GM10847 (cell line): Measurements from ENCODE around the gene FGF19.

Experiments
- POLR2A ChIP-seq: IDR thresholded peaks from 2 replicates; pipeline ENCODE4 v1.6.1; 2011; ENCODE audit not compliant: insufficient read length; ENCODE audit errors: extremely low read depth

Gene FGF19

GRCh38 chr11:69727266-69727665, 23.4 kb upstream of the FGF19 start:
- TF ChIP-seq POLR2A: no peak

DNA sequence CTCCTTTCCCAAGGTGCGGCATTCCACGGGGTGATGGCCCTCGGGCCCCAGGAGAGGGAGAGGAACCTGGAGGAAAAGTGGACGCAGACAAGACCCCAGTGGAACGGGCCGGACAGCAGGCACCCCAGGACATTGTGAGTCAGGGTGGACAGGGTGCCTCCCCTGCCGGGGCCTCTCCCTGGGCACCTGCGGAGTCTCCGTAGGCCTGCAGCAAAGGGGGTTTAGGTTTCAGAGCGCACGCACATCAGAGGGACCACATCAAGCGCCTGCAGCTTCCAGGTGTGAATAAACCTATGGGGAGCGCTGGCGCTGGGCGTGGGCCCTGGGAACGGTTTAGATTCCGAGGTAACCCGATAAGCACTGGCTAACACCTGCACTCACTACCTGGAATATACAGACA, 22.7 kb upstream of the FGF19 start:
- no peak for TF ChIP-seq POLR2A

DNA sequence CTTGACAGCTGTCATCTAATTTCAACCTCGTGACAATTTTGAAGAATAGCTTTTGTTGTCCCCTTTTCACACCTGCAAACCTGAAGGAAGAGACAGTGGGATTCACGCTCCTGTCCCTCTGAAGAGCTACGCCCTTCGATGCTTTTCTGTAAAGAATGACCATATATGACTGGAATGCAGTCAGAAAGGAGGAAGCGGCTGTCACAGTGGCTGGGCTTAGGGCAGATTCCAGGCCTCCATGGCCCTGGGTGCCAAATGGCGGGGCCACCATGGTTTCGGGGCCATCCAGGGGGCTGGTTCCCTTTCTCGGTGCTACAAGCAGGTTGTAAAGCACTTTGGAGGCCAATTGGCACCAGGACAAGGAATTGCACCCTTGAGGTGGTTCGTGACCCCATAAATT, 22.2 kb upstream of the FGF19 start:
- no peak for TF ChIP-seq POLR2A

GRCh38 chr11:69721745-69722144, 17.9 kb upstream of the FGF19 start:
- TF ChIP-seq POLR2A: no peak

GRCh38 chr11:69721106-69721505, 17.3 kb upstream of the FGF19 start:
- no peak for TF ChIP-seq POLR2A

DNA sequence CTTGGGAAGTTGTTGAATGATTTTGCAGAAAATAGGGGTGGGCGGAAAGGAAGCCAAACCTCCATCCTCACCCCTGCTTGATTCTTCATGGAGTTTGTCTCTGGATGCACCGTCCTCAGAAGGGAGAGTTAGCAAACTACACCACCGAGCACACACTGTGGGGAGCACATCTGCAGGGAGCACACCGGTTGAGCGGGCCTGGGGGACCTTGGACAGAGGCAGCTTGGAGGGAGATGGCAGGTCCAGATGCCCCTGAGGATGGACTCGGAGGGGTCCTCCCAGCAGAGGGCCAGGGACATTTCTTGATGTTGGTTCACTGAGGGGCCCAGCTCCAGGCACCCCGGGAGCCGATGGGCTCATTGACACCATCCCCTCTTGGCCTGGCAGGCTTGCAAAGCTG, 15.1 kb upstream of the FGF19 start:
- no peak for TF ChIP-seq POLR2A

GRCh38 chr11:69718147-69718546, 14.3 kb upstream of the FGF19 start:
- no peak for TF ChIP-seq POLR2A

GRCh38 chr11:69716891-69717747, 13.3 kb upstream of the FGF19 start:
- no peak for TF ChIP-seq POLR2A

DNA sequence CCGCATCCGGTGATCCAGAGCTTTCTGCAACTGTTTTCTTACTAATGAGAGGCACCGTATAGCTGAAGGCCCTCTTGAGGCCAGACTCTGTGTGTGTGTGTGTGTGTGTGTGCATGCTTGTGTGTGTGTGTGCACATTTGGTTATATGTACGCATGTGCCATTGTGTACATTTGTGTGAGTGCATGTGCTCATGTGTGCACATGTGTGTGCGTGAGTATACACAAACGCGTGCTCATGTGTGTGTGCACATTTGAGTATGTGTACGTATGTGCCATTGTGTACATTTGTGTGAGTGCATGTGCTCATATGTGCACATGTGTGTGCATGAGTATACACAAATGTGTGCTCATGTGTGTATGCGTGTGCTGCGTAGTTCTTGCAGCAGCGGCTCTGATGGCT, 12.3 kb upstream of the FGF19 start:
- no peak for TF ChIP-seq POLR2A

- no peak for TF ChIP-seq POLR2A
These were observed 11.6 kb upstream of the FGF19 start for GRCh38 chr11:69715446-69715845.

GRCh38 chr11:69711822-69712801, 8.3 kb upstream of the FGF19 start:
- no peak for TF ChIP-seq POLR2A

DNA sequence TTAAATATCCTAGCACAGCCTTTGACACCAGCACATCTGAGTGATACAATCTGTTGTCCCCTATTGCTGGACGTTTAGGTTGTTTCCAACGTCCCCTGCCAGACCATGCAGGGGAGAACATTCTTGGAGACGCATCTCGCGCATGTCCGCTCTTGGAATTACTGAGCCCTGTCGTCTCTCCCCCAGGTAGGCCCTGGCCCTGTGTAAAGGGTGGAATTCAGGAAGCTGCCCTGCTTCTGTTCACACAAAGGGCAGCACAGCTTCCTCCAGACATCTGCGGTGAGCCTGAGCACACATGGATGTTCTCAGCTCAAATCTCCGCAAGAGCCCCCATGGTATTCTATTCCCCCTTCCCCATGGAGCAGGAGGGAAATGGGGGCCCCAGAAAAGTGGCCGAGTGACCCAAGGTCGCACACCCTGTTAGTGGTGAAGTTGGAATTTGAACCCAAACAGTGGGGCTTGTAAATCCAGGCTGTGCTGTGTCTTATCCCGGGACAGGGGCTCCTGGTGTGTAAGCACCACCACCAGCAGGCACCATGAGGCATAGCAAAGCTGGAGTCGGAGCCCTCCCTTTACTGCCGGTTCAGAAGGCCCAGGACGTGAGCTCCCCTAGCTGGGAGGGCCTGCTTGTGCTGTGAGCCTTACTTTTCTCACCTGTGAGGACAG, 5.0 kb upstream of the FGF19 start:
- no peak for TF ChIP-seq POLR2A

DNA sequence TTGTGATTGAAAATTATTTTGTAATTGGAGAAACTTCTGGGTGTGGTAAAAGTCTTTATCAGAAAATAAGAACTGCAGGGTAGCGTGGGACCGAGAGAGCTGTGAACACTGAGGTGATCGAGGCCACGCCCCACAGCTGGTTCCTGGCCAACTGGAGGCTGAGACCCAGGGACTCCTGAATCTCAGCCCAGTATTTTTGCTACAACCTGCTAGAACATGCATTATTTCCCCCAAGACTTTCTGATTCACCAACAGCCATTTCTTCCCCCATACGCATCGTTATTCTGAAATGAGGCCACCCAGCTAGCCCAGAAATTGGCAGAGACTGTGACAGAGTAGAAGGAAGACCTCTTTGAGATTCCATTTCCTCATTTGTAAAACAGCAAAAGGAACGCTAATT, 3.4 kb upstream of the FGF19 start:
- TF ChIP-seq POLR2A: no peak

DNA sequence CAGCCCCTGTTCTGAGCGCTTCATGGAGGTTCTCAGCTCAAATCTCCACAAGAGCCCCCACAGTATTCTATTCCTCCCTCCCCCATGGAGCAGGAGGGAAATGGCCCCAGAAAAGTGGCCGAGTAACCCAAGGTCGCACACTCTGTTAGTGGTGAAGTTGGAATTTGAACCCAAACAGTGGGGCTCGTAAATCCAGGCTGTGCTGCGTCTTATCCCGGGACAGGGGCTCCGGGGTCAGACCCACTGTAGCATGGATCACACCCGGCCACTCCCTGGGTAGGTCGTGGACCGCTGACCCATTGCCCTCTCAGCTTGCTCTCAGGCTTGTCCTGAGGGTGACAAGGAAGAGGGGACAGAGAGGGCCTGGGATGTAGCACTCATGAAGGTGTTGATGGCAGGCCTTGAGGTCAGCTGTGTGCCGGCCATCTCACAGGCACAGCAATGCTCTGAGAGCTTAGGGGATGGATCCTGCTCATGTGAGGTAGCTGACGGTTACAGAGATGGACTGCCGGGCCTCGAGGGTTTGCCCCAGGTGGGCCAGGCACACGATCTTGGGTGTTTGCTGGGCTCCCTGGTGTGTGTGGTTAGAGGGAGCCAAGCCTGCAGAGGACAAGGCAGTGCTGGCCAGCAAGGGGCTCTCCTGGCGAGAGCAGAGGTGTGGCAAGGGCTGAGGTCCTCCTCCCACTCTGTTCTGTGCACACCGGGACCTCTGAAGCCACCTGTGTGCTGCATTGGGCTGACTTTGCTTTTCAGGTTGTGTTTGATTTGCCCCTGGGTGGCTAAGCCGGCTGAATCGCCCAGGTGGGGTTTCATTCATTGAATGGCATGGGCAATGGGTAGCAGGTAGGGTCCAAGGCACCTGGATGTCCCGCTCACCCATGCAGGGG, 2.3 kb upstream of the FGF19 start:
- TF ChIP-seq POLR2A: no peak
